Measurements from ENCODE around the gene PTPRG. TPM values are rescaled to one million over a fixed set of nuclear protein-coding genes. Genes with fewer than 3 reads are reported as not detected.

PTPRG gene
- total and polyA plus RNA-seq, 2 experiments from 2014 or later: 11.5 to 39.6 TPM

DNA sequence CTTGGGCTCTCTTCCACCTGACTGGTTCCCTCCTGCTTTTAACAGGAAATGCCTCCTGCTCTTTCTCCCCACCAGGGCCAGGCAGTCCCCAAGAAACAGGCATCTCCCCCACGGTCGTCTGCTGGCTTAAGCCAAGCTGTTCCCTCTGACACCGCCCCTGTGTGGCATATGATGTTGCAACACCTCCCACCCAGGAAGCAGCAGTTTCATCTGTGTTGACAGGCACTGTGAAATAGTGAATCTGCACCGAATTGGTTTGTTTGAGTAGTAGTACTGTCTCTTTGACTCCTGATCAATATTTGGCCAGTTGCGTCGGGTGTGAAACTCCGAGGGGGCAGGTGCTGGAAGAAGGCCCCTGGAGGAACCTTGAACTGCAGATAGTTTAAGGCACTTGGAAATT, 623.2 kb downstream of the PTPRG start:
- no peak for TF ChIP-seq EZH2phosphoT487 (IDR thresholded peaks at IDR 0.05; ENCODE audit: insufficient read depth, low read depth)
- TF ChIP-seq EZH2 (IDR thresholded peaks at IDR 0.05; ENCODE audit: insufficient read depth, poor library complexity, severe bottlenecking): no peak
- in situ Hi-C loops (cut with MboI): loop anchor here (10.0 to 25.0 kb wide), 2 partner anchors 620 to 1597 kb away; partner anchors contain the start of gene PTPRG

GRCh38 chr3:62187022-62187431, 625.7 kb downstream of the PTPRG start:
- no peak overlapping the region for H2AFZ ChIP-seq
- TF ChIP-seq EZH2phosphoT487 (IDR thresholded peaks at IDR 0.05; ENCODE audit: insufficient read depth, low read depth): no peak
- no peak for TF ChIP-seq EZH2 (IDR thresholded peaks at IDR 0.05; ENCODE audit: insufficient read depth, poor library complexity, severe bottlenecking)
- H3K4me1 ChIP-seq (ENCODE audit: insufficient read depth): peaks cover 6% of the 10 kb centered on the region; the same call in 1 of the 2 replicates
- WGBS, 2 experiments (ENCODE audit: low coverage in 1 of 2, low lambda C conversion rate in 2 of 2, missing lambda C conversion rate in 2 of 2): 92 to 99% methylated on average over 7 of the region's 7 CpGs
- no peaks in the 10 kb centered on the region for H3F3A ChIP-seq (ENCODE audit: insufficient read depth)
- no peaks in the 10 kb centered on the region for H3K9me3 ChIP-seq (ENCODE audit: low read depth)
- no peaks in the 10 kb centered on the region for H3K36me3 ChIP-seq (ENCODE audit: low read depth)
- no peak overlapping the region for H3K4me3 ChIP-seq
- no peak overlapping the region for H3K9ac ChIP-seq
- peak; percentile 35 for DNase-seq
- no peak overlapping the region for H3K4me2 ChIP-seq (ENCODE audit: unreplicated experiment)
- no peaks in the 10 kb centered on the region for H3K27me3 ChIP-seq (replicated peaks; ENCODE audit: insufficient read depth)
- no peak overlapping the region for H3K27ac ChIP-seq
- H4K20me1 ChIP-seq (ENCODE audit: insufficient read depth): no peaks in the 10 kb centered on the region
- in situ Hi-C loops (cut with MboI): loop anchor here (10.0 to 25.0 kb wide), 2 partner anchors 622 to 1600 kb away; partner anchors contain the start of gene PTPRG
- no peaks in the 10 kb centered on the region for H3K79me2 ChIP-seq (ENCODE audit: insufficient read depth)
- no peaks in the 10 kb centered on the region for H3K9me2 ChIP-seq (ENCODE audit: insufficient read depth)

More for the DNA sequence above, 623.2 kb downstream of the PTPRG start:
- 51 to 58% methylated on average over 7 of the region's 7 CpGs for WGBS, 2 experiments (ENCODE audit: low coverage in 1 of 2, low lambda C conversion rate in 2 of 2, missing lambda C conversion rate in 2 of 2)
- H3K27ac ChIP-seq: no peak overlapping the region
- no peak overlapping the region for H3K4me3 ChIP-seq
- H3F3A ChIP-seq (ENCODE audit: insufficient read depth): no peaks in the 10 kb centered on the region
- no peak overlapping the region for H2AFZ ChIP-seq
- no peaks in the 10 kb centered on the region for H3K9me2 ChIP-seq (ENCODE audit: insufficient read depth)
- no peak overlapping the region for H3K4me2 ChIP-seq (ENCODE audit: unreplicated experiment)
- no peak overlapping the region for H3K9ac ChIP-seq
- H3K79me2 ChIP-seq (ENCODE audit: insufficient read depth): no peaks in the 10 kb centered on the region
- H3K9me3 ChIP-seq (ENCODE audit: low read depth): no peaks in the 10 kb centered on the region
- H3K4me1 ChIP-seq (ENCODE audit: insufficient read depth): peaks cover 6% of the 10 kb centered on the region; the same call in 1 of the 2 replicates
- no peaks in the 10 kb centered on the region for H3K27me3 ChIP-seq (replicated peaks; ENCODE audit: insufficient read depth)
- H3K36me3 ChIP-seq (ENCODE audit: low read depth): no peaks in the 10 kb centered on the region
- DNase-seq: peak; percentile 23
- no peaks in the 10 kb centered on the region for H4K20me1 ChIP-seq (ENCODE audit: insufficient read depth)

- in situ Hi-C loops (cut with MboI): loop anchor here (10.0 to 25.0 kb wide), 2 partner anchors 624 to 1602 kb away; partner anchors contain the start of gene PTPRG
- H3K4me1 ChIP-seq (ENCODE audit: insufficient read depth): peaks cover 6% of the 10 kb centered on the region; the same call in 1 of the 2 replicates
- no peaks in the 10 kb centered on the region for H4K20me1 ChIP-seq (ENCODE audit: insufficient read depth)
- no peaks in the 10 kb centered on the region for H3K9me2 ChIP-seq (ENCODE audit: insufficient read depth)
- H3K27ac ChIP-seq: no peak overlapping the region
- H3K36me3 ChIP-seq (ENCODE audit: low read depth): no peaks in the 10 kb centered on the region
- H3K4me3 ChIP-seq: peak overlapping the region; percentile 58
- H3K79me2 ChIP-seq (ENCODE audit: insufficient read depth): no peaks in the 10 kb centered on the region
- WGBS, 2 experiments (ENCODE audit: low coverage in 1 of 2, low lambda C conversion rate in 2 of 2, missing lambda C conversion rate in 2 of 2): 2 to 4% methylated on average over 18 of the region's 18 CpGs
- DNase-seq: peak; percentile 83
- no peaks in the 10 kb centered on the region for H3K9me3 ChIP-seq (ENCODE audit: low read depth)
- 0 out of 2 replicates have a peak overlapping the region, but pooled peaks have one; percentile 32 for H3K9ac ChIP-seq
- TF ChIP-seq EZH2phosphoT487 (IDR thresholded peaks at IDR 0.05; ENCODE audit: insufficient read depth, low read depth): no peak
- no peak for TF ChIP-seq EZH2 (IDR thresholded peaks at IDR 0.05; ENCODE audit: insufficient read depth, poor library complexity, severe bottlenecking)
- no peaks in the 10 kb centered on the region for H3K27me3 ChIP-seq (replicated peaks; ENCODE audit: insufficient read depth)
- no peaks in the 10 kb centered on the region for H3F3A ChIP-seq (ENCODE audit: insufficient read depth)
- H2AFZ ChIP-seq: peak overlapping the region; percentile 24; the same call in 1 of the 2 replicates
- peak overlapping the region; percentile 89 for H3K4me2 ChIP-seq (ENCODE audit: unreplicated experiment)
These were observed 627.5 kb downstream of the PTPRG start for GRCh38 chr3:62188681-62189375.

- Histone ChIP-seq H4K20me1 (ENCODE audit: insufficient read depth) (no peaks in the 10 kb centered on the region), H3K4me3 (no peak overlapping the region), H3K79me2 (ENCODE audit: insufficient read depth) (no peaks in the 10 kb centered on the region), H3K9me2 (ENCODE audit: insufficient read depth) (no peaks in the 10 kb centered on the region), H3K4me1 (ENCODE audit: insufficient read depth) (peaks cover 4% of the 10 kb centered on the region; the same call in 1 of the 2 replicates), H3K9ac (no peak overlapping the region), H3K4me2 (ENCODE audit: unreplicated experiment) (no peak overlapping the region), H3K27me3 (replicated peaks; ENCODE audit: insufficient read depth) (no peaks in the 10 kb centered on the region), H3K36me3 (ENCODE audit: low read depth) (no peaks in the 10 kb centered on the region), H3F3A (ENCODE audit: insufficient read depth) (no peaks in the 10 kb centered on the region), H3K9me3 (ENCODE audit: low read depth) (no peaks in the 10 kb centered on the region), H2AFZ (no peak overlapping the region), H3K27ac (no peak overlapping the region)
- WGBS, 2 experiments (ENCODE audit: low coverage in 1 of 2, low lambda C conversion rate in 2 of 2, missing lambda C conversion rate in 2 of 2): 73% methylated on average over 9 of the region's 9 CpGs
- no peak for DNase-seq
- TF ChIP-seq EZH2phosphoT487 (IDR thresholded peaks at IDR 0.05; ENCODE audit: insufficient read depth, low read depth): no peak
- TF ChIP-seq EZH2 (IDR thresholded peaks at IDR 0.05; ENCODE audit: insufficient read depth, poor library complexity, severe bottlenecking): no peak
- in situ Hi-C loops (cut with MboI): loop anchor here (10.0 to 25.0 kb wide), 2 partner anchors 625 to 1602 kb away; partner anchors contain the start of gene PTPRG
These were observed 628.0 kb downstream of the PTPRG start for GRCh38 chr3:62189376-62189698.

Measured in GM23248 (cell line).